Mucosa of rectum (tissue), 2 donors: Measurements from ENCODE around the gene ZMYM3.
A peak's percentile ranks its signal among the peaks of the same experiment; 100 is the strongest.

Experiments used
- H3K27ac ChIP-seq, 2 donors: one replicate each; pipeline ENCODE4 v1.7.0; 2013; ENCODE audit warnings: inconsistent platforms in 2 of 2, low read depth in 2 of 2, low read length in 2 of 2
- H3K27me3 ChIP-seq, 2 donors: one replicate each; pipeline ENCODE4 v1.7.0; 2013; ENCODE audit warnings: low read length in 2 of 2; ENCODE audit not compliant: control insufficient read depth in 2 of 2, insufficient read depth in 2 of 2
- H3K36me3 ChIP-seq, 2 donors: one replicate each; pipeline ENCODE4 v1.7.0; 2013; ENCODE audit warnings: low read length in 2 of 2; ENCODE audit not compliant: control insufficient read depth in 2 of 2, insufficient read depth in 2 of 2
- H3K4me1 ChIP-seq, 2 donors: one replicate each; pipeline ENCODE4 v1.7.0; 2013; ENCODE audit warnings: low read length in 2 of 2, mild to moderate bottlenecking in 1 of 2; ENCODE audit not compliant: control insufficient read depth in 2 of 2, insufficient read depth in 2 of 2
- H3K4me3 ChIP-seq, 2 donors: one replicate each; pipeline ENCODE4 v1.7.0; 2013; ENCODE audit warnings: low read length in 2 of 2
- H3K9ac ChIP-seq, 2 donors: one replicate each; pipeline ENCODE4 v1.7.0; 2013; ENCODE audit warnings: low read length in 2 of 2, low read depth in 1 of 2, mild to moderate bottlenecking in 1 of 2
- H3K9me3 ChIP-seq, 2 donors: one replicate each; pipeline ENCODE4 v1.7.0; 2013; ENCODE audit warnings: low read length in 2 of 2; ENCODE audit not compliant: control insufficient read depth in 2 of 2
- donor health status: healthy.
- donor health status: Normal muscosa, but diverticular disease.

The ZMYM3 gene

GRCh38 chrX:71214604-71215337 is 39.2 kb downstream of the ZMYM3 start:
- peak overlapping the region; percentile 56 to 57 for H3K9ac ChIP-seq
- H3K36me3 ChIP-seq = no peaks in the 10 kb centered on the region
- H3K4me3 ChIP-seq = peak overlapping the region; percentile 72 to 76
- H3K27me3 ChIP-seq = peaks cover 0 to 5% of the 10 kb centered on the region in 2 donors
- no peaks in the 10 kb centered on the region for H3K9me3 ChIP-seq
- H3K4me1 ChIP-seq = peaks cover 0 to 9% of the 10 kb centered on the region in 2 donors
- peak overlapping the region; percentile 72 to 75 for H3K27ac ChIP-seq

GRCh38 chrX:71214152-71214551 is 39.8 kb downstream of the ZMYM3 start:
- H3K36me3 ChIP-seq = no peaks in the 10 kb centered on the region
- H3K27me3 ChIP-seq = peaks cover 0 to 5% of the 10 kb centered on the region in 2 donors
- peaks cover 0 to 9% of the 10 kb centered on the region in 2 donors for H3K4me1 ChIP-seq
- peak overlapping the region; percentile 72 to 75 for H3K27ac ChIP-seq
- H3K4me3 ChIP-seq = no peak overlapping the region
- no peaks in the 10 kb centered on the region for H3K9me3 ChIP-seq
- H3K9ac ChIP-seq = no peak overlapping the region

GRCh38 chrX:71212536-71212935 is 41.4 kb downstream of the ZMYM3 start:
- no peaks in the 10 kb centered on the region for H3K36me3 ChIP-seq
- H3K27ac ChIP-seq = no peak overlapping the region

GRCh38 chrX:71210816-71211215 is 43.1 kb downstream of the ZMYM3 start:
- no peak overlapping the region for H3K27ac ChIP-seq
- H3K4me3 ChIP-seq = no peak overlapping the region
- H3K27me3 ChIP-seq = peaks cover 0 to 5% of the 10 kb centered on the region in 2 donors
- no peak overlapping the region for H3K9ac ChIP-seq
- H3K4me1 ChIP-seq = peaks cover 0 to 9% of the 10 kb centered on the region in 2 donors
- H3K9me3 ChIP-seq = no peaks in the 10 kb centered on the region
- no peaks in the 10 kb centered on the region for H3K36me3 ChIP-seq

More at GRCh38 chrX:71212536-71212935, 41.4 kb downstream of the ZMYM3 start:
- H3K4me3 ChIP-seq = no peak overlapping the region
- peaks cover 0 to 5% of the 10 kb centered on the region in 2 donors for H3K27me3 ChIP-seq
- no peaks in the 10 kb centered on the region for H3K9me3 ChIP-seq
- no peak overlapping the region for H3K9ac ChIP-seq
- peaks cover 0 to 9% of the 10 kb centered on the region in 2 donors for H3K4me1 ChIP-seq

DNA sequence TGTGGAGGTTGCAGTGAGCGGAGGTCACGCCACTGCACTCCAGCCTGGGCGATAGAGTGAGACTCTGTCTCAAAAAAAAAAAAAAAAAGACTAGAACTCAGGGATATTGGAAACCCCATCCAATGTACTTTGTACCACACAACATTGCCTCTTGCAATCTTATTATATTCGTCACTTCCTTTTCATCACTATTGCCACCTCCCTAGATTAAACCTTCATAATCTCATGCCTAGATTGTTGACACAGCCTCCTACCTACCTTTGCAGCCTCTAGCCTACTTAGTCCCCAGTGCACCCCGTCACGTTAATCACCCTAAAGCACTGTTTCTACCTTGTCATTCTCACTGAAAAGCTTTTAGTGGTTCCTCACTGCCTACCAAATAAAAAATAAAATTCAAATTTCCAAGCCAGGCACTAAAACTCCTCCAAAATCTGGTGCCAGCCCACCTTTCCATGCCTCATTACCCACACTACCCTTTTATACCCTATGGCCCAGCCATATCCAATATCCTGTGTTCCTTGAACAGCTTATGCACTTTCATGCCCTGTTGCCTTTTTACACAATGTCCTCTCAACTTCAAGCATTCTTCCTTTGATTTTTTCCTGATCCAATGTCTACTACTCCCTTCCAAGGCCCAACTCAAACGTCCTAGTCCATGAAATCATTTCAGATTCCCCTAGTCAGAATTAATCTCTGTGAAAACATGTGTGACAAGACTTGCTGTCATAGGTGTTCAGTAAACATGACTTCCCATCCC is 54.5 kb downstream of the ZMYM3 start:
- H3K36me3 ChIP-seq = no peaks in the 10 kb centered on the region
- H3K4me3 ChIP-seq = no peak overlapping the region
- peaks cover 0 to 2% of the 10 kb centered on the region in 2 donors for H3K9me3 ChIP-seq
- H3K27me3 ChIP-seq = no peaks in the 10 kb centered on the region
- no peak overlapping the region for H3K27ac ChIP-seq
- no peak overlapping the region for H3K9ac ChIP-seq
- no peaks in the 10 kb centered on the region for H3K4me1 ChIP-seq

DNA sequence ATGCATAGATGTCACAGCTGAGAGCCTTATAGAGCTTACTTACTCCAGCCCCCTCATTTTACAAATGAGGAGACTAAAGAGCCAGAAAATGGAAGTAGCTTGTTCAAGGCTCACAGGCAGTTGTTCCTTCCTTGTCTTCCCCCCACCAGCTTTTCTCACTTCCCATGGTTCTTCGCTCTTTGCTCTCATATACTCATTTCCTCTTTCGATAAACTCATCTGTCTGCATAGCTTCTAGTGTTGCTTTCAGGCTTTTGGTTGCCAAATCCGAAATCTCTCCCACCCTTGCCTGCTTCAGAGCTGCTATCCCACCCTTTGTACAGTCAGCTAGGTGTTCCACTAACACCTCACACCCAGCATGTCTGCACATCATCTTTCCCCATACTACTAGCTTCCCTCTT is 55.9 kb downstream of the ZMYM3 start:
- peak overlapping the region in 1 of 2 donors; percentile 68 for H3K4me3 ChIP-seq
- peaks cover 0 to 4% of the 10 kb centered on the region in 2 donors for H3K27me3 ChIP-seq
- peak overlapping the region in 1 of 2 donors; percentile 49 for H3K27ac ChIP-seq
- H3K4me1 ChIP-seq = no peaks in the 10 kb centered on the region
- no peaks in the 10 kb centered on the region for H3K36me3 ChIP-seq
- H3K9ac ChIP-seq = peak overlapping the region; percentile 5 to 52
- H3K9me3 ChIP-seq = peaks cover 0 to 2% of the 10 kb centered on the region in 2 donors

GRCh38 chrX:71195964-71196649 is 57.8 kb downstream of the ZMYM3 start:
- H3K27ac ChIP-seq = no peak overlapping the region
- no peak overlapping the region for H3K9ac ChIP-seq
- peaks cover 0 to 2% of the 10 kb centered on the region in 2 donors for H3K9me3 ChIP-seq
- no peaks in the 10 kb centered on the region for H3K36me3 ChIP-seq
- peak overlapping the region in 1 of 2 donors; percentile 55 for H3K4me3 ChIP-seq
- H3K4me1 ChIP-seq = no peaks in the 10 kb centered on the region
- H3K27me3 ChIP-seq = peaks cover 0 to 4% of the 10 kb centered on the region in 2 donors

DNA sequence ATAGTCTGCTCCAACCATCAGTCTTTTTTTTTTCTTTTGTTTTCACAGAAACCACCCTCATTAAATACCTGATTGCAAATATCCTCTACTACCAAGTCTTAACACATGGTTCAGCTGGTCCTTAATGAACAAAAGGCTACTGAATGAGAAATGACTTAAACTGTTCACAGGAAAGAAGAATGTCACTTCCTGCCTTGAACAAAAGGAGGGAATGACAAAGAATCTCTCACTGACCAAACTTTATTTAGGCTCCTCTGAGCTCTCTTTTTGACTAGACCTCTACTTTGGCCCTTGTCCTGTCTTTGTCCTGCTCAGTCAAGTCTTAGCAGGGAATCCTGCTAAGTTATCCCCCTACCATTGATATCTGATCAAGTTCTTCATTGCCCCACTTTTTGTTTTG is 62.7 kb downstream of the ZMYM3 start:
- Histone ChIP-seq H3K4me3 (no peak overlapping the region), H3K9me3 (no peaks in the 10 kb centered on the region), H3K27me3 (peaks cover 0 to 4% of the 10 kb centered on the region in 2 donors), H3K9ac (no peak overlapping the region), H3K36me3 (no peaks in the 10 kb centered on the region), H3K27ac (no peak overlapping the region), H3K4me1 (no peaks in the 10 kb centered on the region)
